GM10847 (cell line): Measurements from ENCODE around the gene NOS1.

Source experiments
- POLR2A ChIP-seq: IDR thresholded peaks from 2 replicates; pipeline ENCODE4 v1.6.1; 2011; ENCODE audit not compliant: insufficient read length; ENCODE audit errors: extremely low read depth

Gene NOS1

GRCh38 chr12:117377758-117378157 lies 16.3 kb upstream of the NOS1 start:
- TF ChIP-seq POLR2A = no peak

GRCh38 chr12:117370588-117370987 lies 9.2 kb upstream of the NOS1 start:
- TF ChIP-seq POLR2A = no peak

- TF ChIP-seq POLR2A = no peak
These were observed 5.7 kb upstream of the NOS1 start for GRCh38 chr12:117367006-117367638.

- TF ChIP-seq POLR2A = no peak
These were observed 3.7 kb upstream of the NOS1 start for GRCh38 chr12:117365049-117365616.

GRCh38 chr12:117363953-117364486 lies 2.6 kb upstream of the NOS1 start:
- no peak for TF ChIP-seq POLR2A

- no peak for TF ChIP-seq POLR2A
These were observed 1.7 kb upstream of the NOS1 start for GRCh38 chr12:117363056-117363662.

- no peak for TF ChIP-seq POLR2A
These were observed 965 bp upstream of the NOS1 start for GRCh38 chr12:117362391-117362790.

- no peak for TF ChIP-seq POLR2A
These were observed 479 bp upstream of the NOS1 start for GRCh38 chr12:117361905-117362304.

GRCh38 chr12:117360551-117361346 lies 677 bp downstream of the NOS1 start:
- TF ChIP-seq POLR2A = no peak

- TF ChIP-seq POLR2A = no peak
These were observed 1.2 kb downstream of the NOS1 start for GRCh38 chr12:117360222-117360550.

- no peak for TF ChIP-seq POLR2A
These were observed 2.2 kb downstream of the NOS1 start for GRCh38 chr12:117359029-117359845.

GRCh38 chr12:117356048-117356447 lies 5.4 kb downstream of the NOS1 start:
- TF ChIP-seq POLR2A = no peak

GRCh38 chr12:117352883-117353282 lies 8.5 kb downstream of the NOS1 start:
- no peak for TF ChIP-seq POLR2A

GRCh38 chr12:117352206-117352605 lies 9.2 kb downstream of the NOS1 start:
- TF ChIP-seq POLR2A = no peak

- TF ChIP-seq POLR2A = no peak
These were observed 11.3 kb downstream of the NOS1 start for GRCh38 chr12:117350140-117350539.
